22Rv1 (cell line): ENCODE data around the gene C20orf144.
A peak's percentile ranks its signal among the peaks of the same experiment; 100 is the strongest.

Source experiments
- H3K27ac ChIP-seq: fragments of 450-650 bp; 2 replicates; pipeline ENCODE4 v1.5.1; 2017
- CTCF ChIP-seq: fragments of 450-650 bp; IDR thresholded peaks from 2 replicates; pipeline ENCODE4 v1.5.1; 2017; ENCODE audit warnings: mild to moderate bottlenecking
- ZFX ChIP-seq: fragments of 450-650 bp; IDR thresholded peaks from 2 replicates; pipeline ENCODE4 v1.6.1; 2017; ENCODE audit warnings: antibody characterized with exemption, borderline replicate concordance

The C20orf144 gene

GRCh38 chr20:33662172-33662571 is at the start of gene C20orf144:
TSS of gene C20orf144 (plus strand) at chr20:33662327. CDS start at chr20:33662346, 19 bp downstream.
- H3K27ac ChIP-seq = peak within 1 kb of the TSS; percentile 98
- TF ChIP-seq CTCF (no peak), ZFX (no peak)

GRCh38 chr20:33621717-33622400 is 40.3 kb upstream of the C20orf144 start:
- TF ChIP-seq CTCF (no peak), ZFX (no peak)
- H3K27ac ChIP-seq = no peak overlapping the region

GRCh38 chr20:33622705-33623365 is 39.3 kb upstream of the C20orf144 start:
- no peak for TF ChIP-seq ZFX
- no peak for TF ChIP-seq CTCF
- H3K27ac ChIP-seq = no peak overlapping the region

GRCh38 chr20:33624399-33624798 is 37.7 kb upstream of the C20orf144 start:
- H3K27ac ChIP-seq = no peak overlapping the region
- no peak for TF ChIP-seq CTCF
- no peak for TF ChIP-seq ZFX

- TF ChIP-seq ZFX (no peak), CTCF (no peak)
- H3K27ac ChIP-seq = no peak overlapping the region
These were observed 35.9 kb upstream of the C20orf144 start for GRCh38 chr20:33626190-33626589.

GRCh38 chr20:33627577-33628216 is 34.4 kb upstream of the C20orf144 start:
- no peak for TF ChIP-seq ZFX
- TF ChIP-seq CTCF = no peak
- H3K27ac ChIP-seq = no peak overlapping the region

- TF ChIP-seq CTCF = no peak
- TF ChIP-seq ZFX = no peak
- H3K27ac ChIP-seq = no peak overlapping the region
These were observed 32.6 kb upstream of the C20orf144 start for GRCh38 chr20:33629533-33629932.
